Suprapubic skin (tissue), 4 donors: Measurements from ENCODE around the gene ATP4A.

Source experiments
- CTCF ChIP-seq, 2 donors: fragments of 200-600 bp in 1 of 2; fragments of 450-650 bp in 1 of 2; sonication (generic) in 1 of 2; IDR thresholded peaks; one replicate each; pipeline ENCODE4 v1.5.1; 2016 to 2019; ENCODE audit warnings: antibody characterized with exemption in 2 of 2, mild to moderate bottlenecking in 1 of 2, moderate library complexity in 1 of 2
- EP300 ChIP-seq: sonication (generic); formaldehyde crosslinking; IDR thresholded peaks from one replicate; pipeline ENCODE4 v1.6.1; 2017; ENCODE audit warnings: antibody characterized with exemption
- POLR2AphosphoS5 ChIP-seq, 3 donors: sonication (generic); formaldehyde crosslinking; IDR thresholded peaks; one replicate each; pipeline ENCODE4 v1.6.1; 2017; ENCODE audit warnings: antibody characterized with exemption in 3 of 3

- TF ChIP-seq CTCF (IDR thresholded peaks at IDR 0.05) = no peak
- TF ChIP-seq EP300 = no peak
- no peak for TF ChIP-seq POLR2AphosphoS5 (IDR thresholded peaks at IDR 0.05)
Measured at GRCh38 chr19:35543280-35544109, 20.0 kb downstream of the ATP4A start.
